IMR-90 (cell line): ENCODE results near the gene OR51B4.

Experiments
- CEBPB ChIP-seq: IDR thresholded peaks from 2 replicates; pipeline ENCODE4 v1.6.1; 2012; ENCODE audit warnings: low read depth, low read length, improper control_type of control experiment
- CHD1 ChIP-seq: IDR thresholded peaks from 2 replicates; pipeline ENCODE4 v1.6.1; 2012; ENCODE audit warnings: low read depth, low read length, improper control_type of control experiment
- MXI1 ChIP-seq: IDR thresholded peaks from 2 replicates; pipeline ENCODE4 v1.6.1; 2012; ENCODE audit warnings: low read depth, mild to moderate bottlenecking, low read length, moderate library complexity, borderline replicate concordance
- NFE2L2 ChIP-seq: fragments of 150-350 bp; IDR thresholded peaks from 2 replicates; pipeline ENCODE4 v1.6.1; 2016; ENCODE audit warnings: low read depth, mild to moderate bottlenecking, low read length
- POLR2A ChIP-seq: IDR thresholded peaks from 2 replicates; pipeline ENCODE4 v1.6.1; 2012; ENCODE audit warnings: mild to moderate bottlenecking, low read depth, low read length
- RCOR1 ChIP-seq: IDR thresholded peaks from 2 replicates; pipeline ENCODE4 v1.6.1; 2012; ENCODE audit warnings: mild to moderate bottlenecking, low read length, improper control_type of control experiment; ENCODE audit not compliant: insufficient replicate concordance
- RFX5 ChIP-seq: IDR thresholded peaks from 2 replicates; pipeline ENCODE4 v1.8.0; 2012; ENCODE audit warnings: low read depth, mild to moderate bottlenecking, low read length, moderate library complexity
- SMC3 ChIP-seq: fragments of 150-350 bp; IDR thresholded peaks from 2 replicates; pipeline ENCODE4 v1.6.1; 2016; ENCODE audit warnings: low read depth, mild to moderate bottlenecking, antibody characterized with exemption, low read length, moderate library complexity
- TF ChIP-seq, protein P1 (sequence below): conservative IDR thresholded peaks from 2 replicates; pipeline ENCODE4 v1.5.1; 2012; ENCODE audit warnings: mild to moderate bottlenecking, low read depth, low read length, improper control_type of control experiment

GRCh38 chr11:5267033-5267563, 34.6 kb downstream of the OR51B4 start:
- TF ChIP-seq MXI1 (no peak), SMC3 (no peak), RFX5 (no peak), CHD1 (no peak), POLR2A (no peak), RCOR1 (no peak), NFE2L2 (no peak), CEBPB (no peak)
- TF ChIP-seq, protein P1, sequence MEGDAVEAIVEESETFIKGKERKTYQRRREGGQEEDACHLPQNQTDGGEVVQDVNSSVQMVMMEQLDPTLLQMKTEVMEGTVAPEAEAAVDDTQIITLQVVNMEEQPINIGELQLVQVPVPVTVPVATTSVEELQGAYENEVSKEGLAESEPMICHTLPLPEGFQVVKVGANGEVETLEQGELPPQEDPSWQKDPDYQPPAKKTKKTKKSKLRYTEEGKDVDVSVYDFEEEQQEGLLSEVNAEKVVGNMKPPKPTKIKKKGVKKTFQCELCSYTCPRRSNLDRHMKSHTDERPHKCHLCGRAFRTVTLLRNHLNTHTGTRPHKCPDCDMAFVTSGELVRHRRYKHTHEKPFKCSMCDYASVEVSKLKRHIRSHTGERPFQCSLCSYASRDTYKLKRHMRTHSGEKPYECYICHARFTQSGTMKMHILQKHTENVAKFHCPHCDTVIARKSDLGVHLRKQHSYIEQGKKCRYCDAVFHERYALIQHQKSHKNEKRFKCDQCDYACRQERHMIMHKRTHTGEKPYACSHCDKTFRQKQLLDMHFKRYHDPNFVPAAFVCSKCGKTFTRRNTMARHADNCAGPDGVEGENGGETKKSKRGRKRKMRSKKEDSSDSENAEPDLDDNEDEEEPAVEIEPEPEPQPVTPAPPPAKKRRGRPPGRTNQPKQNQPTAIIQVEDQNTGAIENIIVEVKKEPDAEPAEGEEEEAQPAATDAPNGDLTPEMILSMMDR: no peak
